Measurements from ENCODE around the gene SMAD3. TPM values are rescaled to one million over a fixed set of nuclear protein-coding genes. Genes with fewer than 3 reads are reported as not detected.

The SMAD3 gene
- total and polyA plus RNA-seq, 4 donors = 4.0 to 12.2 (median 5.5) TPM

GRCh38 chr15:67107014-67107812, 41.8 kb downstream of the SMAD3 start:
- 82% methylated on average over 12 of the region's 12 CpGs for WGBS
- H3K9ac ChIP-seq (ENCODE audit: low read depth in 1 of 2, low read length in 2 of 2) = no peak overlapping the region
- no peaks in the 10 kb centered on the region for H3K9me3 ChIP-seq (ENCODE audit: control insufficient read depth in 4 of 4, low read length in 3 of 4)
- no peak for DNase-seq (ENCODE audit: low spot score)
- no peaks in the 10 kb centered on the region for H3K27me3 ChIP-seq (ENCODE audit: control insufficient read depth in 4 of 4, insufficient read depth in 4 of 4, low read length in 3 of 4)
- H3K36me3 ChIP-seq (ENCODE audit: control insufficient read depth in 4 of 4, insufficient read depth in 3 of 4, low read depth in 1 of 4, low read length in 3 of 4) = no peaks in the 10 kb centered on the region
- H3K4me3 ChIP-seq (ENCODE audit: low read depth in 1 of 3, low read length in 3 of 3) = no peak overlapping the region
- H3K27ac ChIP-seq (ENCODE audit: low read depth in 1 of 2, low read length in 2 of 2) = peak overlapping the region; percentile 32 to 56
- H3K4me1 ChIP-seq (ENCODE audit: control insufficient read depth in 4 of 4, insufficient read depth in 4 of 4, low read length in 3 of 4) = peaks cover 14 to 40% (median 26%) of the 10 kb centered on the region in 4 donors
- TF ChIP-seq ATF3 (IDR thresholded peaks at IDR 0.05) (no peak), TAF1 (conservative IDR thresholded peaks at IDR 0.05) (no peak), EGR1 (IDR thresholded peaks at IDR 0.05; ENCODE audit: low read depth in 2 of 2) (no peak), JUND (IDR thresholded peaks at IDR 0.05) (peak; percentile 42 to 44)
- TF ChIP-seq, protein P1, sequence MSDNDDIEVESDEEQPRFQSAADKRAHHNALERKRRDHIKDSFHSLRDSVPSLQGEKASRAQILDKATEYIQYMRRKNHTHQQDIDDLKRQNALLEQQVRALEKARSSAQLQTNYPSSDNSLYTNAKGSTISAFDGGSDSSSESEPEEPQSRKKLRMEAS (IDR thresholded peaks at IDR 0.05) = no peak

DNA sequence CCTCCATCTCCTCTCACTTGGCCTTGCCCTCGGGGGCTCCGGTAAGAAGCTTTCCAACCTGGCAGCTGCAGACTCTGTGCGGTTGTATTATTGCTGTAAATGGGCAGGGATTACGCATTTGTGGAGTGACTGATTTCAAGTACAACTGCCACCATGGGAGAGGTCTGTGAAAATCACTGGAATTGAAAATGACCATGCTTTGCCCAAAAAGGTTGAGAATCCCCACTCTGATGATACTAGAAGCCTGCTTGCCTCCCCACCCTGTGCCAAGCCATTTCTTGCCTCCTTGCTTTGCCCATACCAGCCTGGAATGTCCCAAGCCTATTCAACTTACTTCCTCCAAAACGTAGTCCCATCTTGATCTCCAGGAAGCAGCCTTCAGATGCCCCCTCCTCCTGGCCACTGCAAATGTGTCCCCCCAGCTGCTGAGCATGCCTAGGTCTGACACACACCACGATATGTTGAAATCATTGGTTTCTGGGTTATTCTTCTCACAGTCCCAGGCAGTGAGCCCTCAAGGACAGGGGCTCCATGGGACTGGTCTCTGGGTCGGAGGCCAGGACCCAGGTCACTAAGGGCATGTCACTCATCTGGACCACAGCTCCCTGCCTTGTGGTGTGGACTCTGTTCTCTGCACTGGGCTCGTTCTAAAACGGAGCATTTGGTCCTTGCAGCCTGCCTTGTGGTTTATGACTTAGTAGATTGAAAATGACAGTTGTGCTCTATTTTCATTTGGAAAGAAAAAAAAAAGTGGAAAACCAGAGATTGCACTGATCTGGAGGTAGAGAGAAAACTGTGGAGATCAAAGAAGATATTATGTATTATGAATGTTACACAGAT, 42.9 kb downstream of the SMAD3 start:
- no peak for DNase-seq (ENCODE audit: low spot score)
- 59% methylated on average over 9 of the region's 9 CpGs for WGBS
- TF ChIP-seq GABPA (IDR thresholded peaks at IDR 0.05 in 1 of 2, conservative IDR thresholded peaks at IDR 0.05 in 1 of 2) (no peak), FOXA2 (IDR thresholded peaks at IDR 0.05) (no peak), RAD21 (IDR thresholded peaks at IDR 0.05) (no peak), HNF4A (conservative IDR thresholded peaks at IDR 0.05) (peak; percentile 22 to 58), HNF4G (IDR thresholded peaks at IDR 0.05) (no peak), YY1 (IDR thresholded peaks at IDR 0.05) (no peak)
- TF ChIP-seq, protein P2, sequence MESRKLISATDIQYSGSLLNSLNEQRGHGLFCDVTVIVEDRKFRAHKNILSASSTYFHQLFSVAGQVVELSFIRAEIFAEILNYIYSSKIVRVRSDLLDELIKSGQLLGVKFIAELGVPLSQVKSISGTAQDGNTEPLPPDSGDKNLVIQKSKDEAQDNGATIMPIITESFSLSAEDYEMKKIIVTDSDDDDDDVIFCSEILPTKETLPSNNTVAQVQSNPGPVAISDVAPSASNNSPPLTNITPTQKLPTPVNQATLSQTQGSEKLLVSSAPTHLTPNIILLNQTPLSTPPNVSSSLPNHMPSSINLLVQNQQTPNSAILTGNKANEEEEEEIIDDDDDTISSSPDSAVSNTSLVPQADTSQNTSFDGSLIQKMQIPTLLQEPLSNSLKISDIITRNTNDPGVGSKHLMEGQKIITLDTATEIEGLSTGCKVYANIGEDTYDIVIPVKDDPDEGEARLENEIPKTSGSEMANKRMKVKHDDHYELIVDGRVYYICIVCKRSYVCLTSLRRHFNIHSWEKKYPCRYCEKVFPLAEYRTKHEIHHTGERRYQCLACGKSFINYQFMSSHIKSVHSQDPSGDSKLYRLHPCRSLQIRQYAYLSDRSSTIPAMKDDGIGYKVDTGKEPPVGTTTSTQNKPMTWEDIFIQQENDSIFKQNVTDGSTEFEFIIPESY (IDR thresholded peaks at IDR 0.05) = no peak
- no peaks in the 10 kb centered on the region for H3K9me3 ChIP-seq (ENCODE audit: control insufficient read depth in 4 of 4, low read length in 3 of 4)
- no peaks in the 10 kb centered on the region for H3K36me3 ChIP-seq (ENCODE audit: control insufficient read depth in 4 of 4, insufficient read depth in 3 of 4, low read depth in 1 of 4, low read length in 3 of 4)
- no peak overlapping the region for H3K9ac ChIP-seq (ENCODE audit: low read depth in 1 of 2, low read length in 2 of 2)
- no peak overlapping the region for H3K27ac ChIP-seq (ENCODE audit: low read depth in 1 of 2, low read length in 2 of 2)
- no peak overlapping the region for H3K4me3 ChIP-seq (ENCODE audit: low read depth in 1 of 3, low read length in 3 of 3)
- H3K27me3 ChIP-seq (ENCODE audit: control insufficient read depth in 4 of 4, insufficient read depth in 4 of 4, low read length in 3 of 4) = no peaks in the 10 kb centered on the region
- peaks cover 14 to 35% (median 25%) of the 10 kb centered on the region in 4 donors for H3K4me1 ChIP-seq (ENCODE audit: control insufficient read depth in 4 of 4, insufficient read depth in 4 of 4, low read length in 3 of 4)

Data from liver (tissue), 9 donors.